ENCODE measurements around the gene ANKH.
"Not testable (repeated sequence)": the region's sequence is repeated elsewhere in the genome, so short reads cannot be mapped to it uniquely, and the experiment has no call there.

The ANKH gene

DNA sequence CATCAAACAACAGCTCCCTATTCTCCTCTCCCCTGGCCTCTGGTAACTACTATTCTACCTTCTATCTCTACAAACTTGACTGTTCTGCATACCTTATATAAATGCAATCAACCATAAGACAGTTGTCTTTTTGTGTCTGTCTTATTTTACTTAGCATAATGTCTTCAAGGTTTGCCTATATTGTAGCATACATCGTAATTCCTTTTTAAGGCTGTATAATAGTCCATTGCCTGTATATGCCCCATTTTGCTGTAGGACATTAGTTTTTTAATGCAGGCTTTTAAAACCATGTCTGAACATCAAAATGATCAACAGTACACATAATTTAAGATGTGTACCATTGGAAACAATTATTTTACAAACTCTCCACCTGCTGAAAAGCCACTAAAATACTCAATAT is 12.4 kb downstream of the ANKH start:
- Mint-ChIP-seq H3K27ac (no peak overlapping the region), H3K4me1 (ENCODE audit: low read depth) (peaks cover 33% of the 10 kb centered on the region), H3K4me3 (no peak overlapping the region)

DNA sequence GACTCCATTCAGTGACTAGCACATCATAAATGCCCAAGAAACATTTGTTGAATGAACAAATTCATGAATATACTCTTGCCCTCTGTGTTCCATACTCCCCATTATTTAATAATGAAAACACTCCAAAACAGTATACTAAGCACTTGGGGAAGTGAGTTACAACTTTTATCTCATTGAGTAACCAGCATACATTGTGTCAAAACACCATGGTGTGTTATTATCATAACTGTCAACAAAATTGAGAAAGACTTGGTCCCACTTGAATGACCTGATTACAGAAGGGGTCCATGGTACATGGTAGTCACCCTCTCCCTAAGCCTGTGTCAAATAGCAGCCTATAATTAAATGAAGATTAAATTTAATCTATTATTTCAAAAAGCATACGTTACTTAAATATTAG is 16.2 kb downstream of the ANKH start:
- Mint-ChIP-seq H3K36me3 (ENCODE audit: low read depth) (peaks cover 20% of the 10 kb centered on the region), H3K27ac (no peak overlapping the region), H3K4me3 (no peak overlapping the region), H3K9me3 (no peaks in the 10 kb centered on the region), H3K4me1 (ENCODE audit: low read depth) (peaks cover 43% of the 10 kb centered on the region), H3K27me3 (no peaks in the 10 kb centered on the region)
- intact Hi-C loops (cut with micrococcal nuclease) = no loop called here

More for the DNA sequence above, 12.4 kb downstream of the ANKH start:
- no peaks in the 10 kb centered on the region for H3K27me3 Mint-ChIP-seq
- H3K36me3 Mint-ChIP-seq (ENCODE audit: low read depth) = peaks cover 13% of the 10 kb centered on the region
- intact Hi-C loops (cut with micrococcal nuclease) = no loop called here
- no peaks in the 10 kb centered on the region for H3K9me3 Mint-ChIP-seq

DNA sequence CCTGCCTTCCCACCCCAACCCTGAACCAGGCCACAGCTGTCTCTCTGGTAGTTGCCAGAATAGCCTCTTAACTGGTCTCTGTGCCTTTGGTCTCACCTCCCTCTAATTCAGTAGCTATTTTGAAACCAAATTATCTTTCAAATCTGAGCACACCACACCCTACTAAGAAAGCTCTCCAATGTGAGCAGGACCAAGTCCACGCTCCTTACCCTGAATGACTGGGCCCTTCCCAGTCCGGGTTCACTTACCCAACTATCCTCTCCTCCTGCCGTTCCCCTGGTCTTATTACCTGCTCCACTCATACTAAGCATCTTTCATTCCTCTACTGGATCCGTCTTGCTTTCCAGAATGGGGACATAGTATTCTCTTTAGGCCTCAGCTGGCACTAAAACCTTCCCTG is 16.8 kb downstream of the ANKH start:
- Mint-ChIP-seq H3K27ac (no peak overlapping the region), H3K9me3 (no peaks in the 10 kb centered on the region), H3K4me3 (no peak overlapping the region), H3K36me3 (ENCODE audit: low read depth) (peaks cover 21% of the 10 kb centered on the region), H3K27me3 (no peaks in the 10 kb centered on the region), H3K4me1 (ENCODE audit: low read depth) (peaks cover 43% of the 10 kb centered on the region)
- intact Hi-C loops (cut with micrococcal nuclease) = no loop called here

DNA sequence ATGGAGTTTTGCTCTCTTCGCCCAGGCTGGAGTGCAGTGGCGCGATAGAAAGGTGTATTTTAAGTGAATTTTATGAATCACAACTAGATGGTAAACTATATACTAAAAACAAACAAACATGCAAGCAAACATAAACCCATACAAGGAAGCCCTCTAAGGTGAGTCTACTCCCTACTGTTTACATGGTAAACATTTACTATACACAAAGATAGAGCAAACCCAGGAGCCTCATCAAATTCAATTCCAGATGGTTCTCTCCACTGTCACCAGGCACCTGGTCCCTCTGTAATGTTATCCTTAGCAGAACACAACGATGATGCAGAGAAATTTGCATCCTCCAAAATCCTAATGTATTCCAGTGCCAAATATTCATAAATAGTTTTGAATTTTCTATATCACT is 17.9 kb downstream of the ANKH start:
- H3K4me1 Mint-ChIP-seq (ENCODE audit: low read depth) = peaks cover 43% of the 10 kb centered on the region
- H3K27ac Mint-ChIP-seq = no peak overlapping the region
- H3K9me3 Mint-ChIP-seq = no peaks in the 10 kb centered on the region
- intact Hi-C loops (cut with micrococcal nuclease) = no loop called here
- peaks cover 23% of the 10 kb centered on the region for H3K36me3 Mint-ChIP-seq (ENCODE audit: low read depth)
- H3K4me3 Mint-ChIP-seq = no peak overlapping the region
- H3K27me3 Mint-ChIP-seq = no peaks in the 10 kb centered on the region

DNA sequence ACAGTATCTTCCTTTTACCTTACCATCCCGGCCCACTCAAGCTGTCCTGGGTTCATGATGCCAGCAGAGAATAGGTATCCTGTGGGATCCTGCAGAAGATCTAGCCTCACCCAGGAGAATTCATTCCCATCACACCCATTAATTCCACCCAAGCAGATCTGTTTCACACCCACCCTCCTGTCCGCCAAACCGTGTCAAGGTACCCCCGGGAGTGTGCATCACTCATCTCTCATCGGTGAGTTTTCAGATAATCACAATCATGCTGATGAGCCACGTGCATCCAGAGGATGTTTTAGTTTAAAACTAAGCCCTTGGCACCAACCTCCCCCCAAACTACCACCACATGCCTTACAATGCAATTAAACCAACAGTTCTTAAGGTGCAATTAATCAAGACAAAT is 18.8 kb downstream of the ANKH start:
- intact Hi-C loops (cut with micrococcal nuclease) = no loop called here
- peaks cover 43% of the 10 kb centered on the region for H3K4me1 Mint-ChIP-seq (ENCODE audit: low read depth)
- H3K36me3 Mint-ChIP-seq (ENCODE audit: low read depth) = peaks cover 32% of the 10 kb centered on the region
- peak overlapping the region; percentile 37 for H3K27ac Mint-ChIP-seq
- H3K9me3 Mint-ChIP-seq = no peaks in the 10 kb centered on the region
- H3K27me3 Mint-ChIP-seq = no peaks in the 10 kb centered on the region
- no peak overlapping the region for H3K4me3 Mint-ChIP-seq

DNA sequence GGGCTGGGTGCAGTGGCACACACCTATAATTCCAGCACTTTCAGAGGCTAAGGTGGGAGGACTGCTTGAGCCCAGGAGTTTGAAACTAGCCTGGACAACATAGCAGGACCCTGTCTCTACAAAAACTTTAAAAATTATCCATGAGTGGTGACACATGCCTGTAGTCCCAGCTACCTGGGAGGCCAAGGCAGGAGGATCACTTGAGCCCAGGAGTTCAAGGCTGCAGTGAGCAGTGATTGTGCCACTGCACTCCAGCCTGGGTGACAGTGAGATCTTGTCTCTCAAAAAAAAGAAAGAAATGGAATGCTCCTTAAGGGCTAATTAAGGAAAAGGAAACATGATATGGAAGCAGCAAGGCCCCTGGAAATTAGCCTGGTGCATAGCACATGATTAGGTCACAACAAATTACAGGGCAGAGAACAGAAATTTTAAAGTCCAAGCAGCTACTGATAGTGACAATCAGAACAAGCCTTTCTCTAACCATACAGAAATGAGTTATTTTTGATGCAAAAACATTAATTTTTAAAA is 19.5 kb downstream of the ANKH start:
- no peak overlapping the region for H3K27ac Mint-ChIP-seq
- H3K4me3 Mint-ChIP-seq = no peak overlapping the region
- H3K36me3 Mint-ChIP-seq (ENCODE audit: low read depth) = peaks cover 35% of the 10 kb centered on the region
- no peaks in the 10 kb centered on the region for H3K9me3 Mint-ChIP-seq
- no peaks in the 10 kb centered on the region for H3K27me3 Mint-ChIP-seq
- H3K4me1 Mint-ChIP-seq (ENCODE audit: low read depth) = peaks cover 43% of the 10 kb centered on the region
- intact Hi-C loops (cut with micrococcal nuclease) = no loop called here

DNA sequence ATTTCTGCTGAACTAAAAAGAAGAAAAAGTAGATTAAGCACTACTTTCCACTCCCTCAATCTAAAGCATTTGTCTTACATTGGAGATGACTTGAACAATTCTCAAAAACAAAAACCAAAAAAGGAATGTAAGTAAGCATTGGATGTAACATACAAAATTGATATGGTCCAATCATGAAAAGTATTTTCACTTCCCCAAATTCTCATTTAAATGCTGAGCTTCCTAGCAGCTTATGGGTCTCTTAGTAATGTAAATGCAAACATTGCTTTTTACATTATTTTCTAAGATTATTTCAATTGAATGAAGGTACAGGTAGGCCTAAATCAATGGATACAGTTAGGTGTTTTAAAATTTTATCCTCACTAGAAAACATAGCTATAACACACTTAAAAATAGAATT is 20.0 kb downstream of the ANKH start:
- peaks cover 40% of the 10 kb centered on the region for H3K36me3 Mint-ChIP-seq (ENCODE audit: low read depth)
- H3K9me3 Mint-ChIP-seq = no peaks in the 10 kb centered on the region
- H3K4me3 Mint-ChIP-seq = no peak overlapping the region
- no peaks in the 10 kb centered on the region for H3K27me3 Mint-ChIP-seq
- intact Hi-C loops (cut with micrococcal nuclease) = no loop called here
- H3K4me1 Mint-ChIP-seq (ENCODE audit: low read depth) = peaks cover 39% of the 10 kb centered on the region
- no peak overlapping the region for H3K27ac Mint-ChIP-seq

DNA sequence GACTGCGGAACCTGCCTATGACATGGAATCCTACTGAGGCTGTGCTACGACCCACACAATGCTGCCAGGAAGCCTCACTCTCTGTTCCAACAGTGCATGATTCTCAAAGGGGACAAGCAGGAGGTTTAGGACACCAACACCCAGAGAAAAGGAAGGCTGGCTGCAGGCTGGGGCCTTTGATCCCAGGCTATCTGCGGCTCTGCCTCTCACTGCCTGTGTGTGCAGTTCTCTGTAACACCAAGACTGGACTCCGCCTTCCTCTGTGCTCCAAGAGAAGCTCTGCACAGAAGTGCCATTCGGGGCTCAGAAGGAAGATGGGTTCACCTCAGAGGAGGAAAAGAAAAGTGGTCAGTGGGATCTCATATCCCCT is 20.5 kb downstream of the ANKH start:
- peaks cover 33% of the 10 kb centered on the region for H3K4me1 Mint-ChIP-seq (ENCODE audit: low read depth)
- no peak overlapping the region for H3K4me3 Mint-ChIP-seq
- peak overlapping the region; percentile 35 for H3K27ac Mint-ChIP-seq
- intact Hi-C loops (cut with micrococcal nuclease) = no loop called here
- H3K9me3 Mint-ChIP-seq = no peaks in the 10 kb centered on the region
- H3K36me3 Mint-ChIP-seq (ENCODE audit: low read depth) = peaks cover 42% of the 10 kb centered on the region
- no peaks in the 10 kb centered on the region for H3K27me3 Mint-ChIP-seq

DNA sequence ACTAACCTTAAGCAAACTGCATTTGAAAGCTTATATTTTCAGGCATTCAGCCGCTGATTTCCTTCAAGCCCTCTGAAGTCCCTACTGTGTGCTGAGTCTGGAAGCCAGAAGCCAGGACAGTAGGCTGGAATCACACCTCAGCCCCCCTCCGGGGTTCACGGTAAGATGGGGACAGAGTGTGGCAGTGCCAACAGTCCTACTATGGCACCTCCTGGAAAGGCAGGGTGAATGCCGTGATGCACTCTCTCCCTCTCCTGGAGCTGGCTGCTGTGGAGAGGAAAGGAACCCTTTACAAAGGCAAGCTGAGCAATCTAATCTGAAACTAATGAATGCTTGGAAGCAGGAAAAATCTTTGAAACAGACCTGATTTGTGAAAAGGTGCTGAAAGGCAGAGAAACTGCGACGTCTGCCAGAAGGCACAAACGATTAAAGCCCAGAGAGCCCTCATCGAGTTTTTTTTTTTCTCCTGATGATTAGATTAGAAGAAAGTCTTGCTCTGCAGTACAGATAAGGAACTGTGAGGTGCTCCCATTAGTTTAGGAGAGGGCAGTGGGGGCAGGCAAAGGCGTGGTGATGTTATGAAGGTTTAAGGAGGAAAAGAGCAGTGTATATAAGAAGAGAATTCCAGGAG is 21.0 kb downstream of the ANKH start:
- intact Hi-C loops (cut with micrococcal nuclease) = no loop called here
- Mint-ChIP-seq H3K27ac (peak overlapping the region; percentile 35), H3K9me3 (no peaks in the 10 kb centered on the region), H3K4me3 (no peak overlapping the region), H3K27me3 (no peaks in the 10 kb centered on the region), H3K36me3 (ENCODE audit: low read depth) (peaks cover 43% of the 10 kb centered on the region), H3K4me1 (ENCODE audit: low read depth) (peaks cover 30% of the 10 kb centered on the region)

DNA sequence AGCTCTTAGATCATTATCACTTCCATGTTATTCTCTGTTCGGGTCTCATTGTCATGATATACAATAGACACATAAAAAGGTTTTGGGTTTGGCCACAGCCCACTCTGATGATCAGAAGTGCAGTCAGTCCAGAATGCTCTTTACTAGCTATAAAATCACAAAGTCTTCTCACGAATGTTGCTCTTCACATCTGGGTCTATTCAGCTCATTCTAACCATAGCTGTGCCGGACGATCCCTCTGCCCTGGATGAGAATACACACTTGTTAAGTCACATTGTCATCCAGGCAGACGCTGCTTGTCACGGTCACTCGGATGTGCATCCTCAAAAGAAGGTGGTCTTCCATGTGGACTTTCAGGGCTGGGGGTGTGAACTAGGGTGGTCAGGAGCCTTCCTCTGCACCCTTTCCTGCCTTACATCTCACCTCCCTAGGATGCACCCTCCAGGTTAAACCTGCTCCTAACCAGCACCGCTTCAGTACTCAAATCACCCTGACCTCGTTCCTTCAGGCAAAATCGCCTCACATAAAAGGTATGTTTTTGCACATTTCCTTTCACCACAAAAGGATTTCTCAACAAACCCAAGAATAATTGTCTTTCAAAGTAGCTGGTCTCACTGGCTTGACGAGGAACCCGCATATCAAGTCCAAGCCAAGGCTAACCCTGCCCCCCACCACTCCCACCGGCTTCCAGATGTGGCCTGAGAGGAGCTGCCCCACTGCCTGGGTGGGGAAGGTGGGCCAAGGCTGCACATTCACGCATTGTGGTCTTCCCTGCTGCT is 21.9 kb downstream of the ANKH start:
- Mint-ChIP-seq H3K4me3 (no peak overlapping the region), H3K4me1 (ENCODE audit: low read depth) (peaks cover 23% of the 10 kb centered on the region), H3K27ac (no peak overlapping the region), H3K36me3 (ENCODE audit: low read depth) (peaks cover 51% of the 10 kb centered on the region), H3K27me3 (no peaks in the 10 kb centered on the region), H3K9me3 (no peaks in the 10 kb centered on the region)
- intact Hi-C loops (cut with micrococcal nuclease) = no loop called here

DNA sequence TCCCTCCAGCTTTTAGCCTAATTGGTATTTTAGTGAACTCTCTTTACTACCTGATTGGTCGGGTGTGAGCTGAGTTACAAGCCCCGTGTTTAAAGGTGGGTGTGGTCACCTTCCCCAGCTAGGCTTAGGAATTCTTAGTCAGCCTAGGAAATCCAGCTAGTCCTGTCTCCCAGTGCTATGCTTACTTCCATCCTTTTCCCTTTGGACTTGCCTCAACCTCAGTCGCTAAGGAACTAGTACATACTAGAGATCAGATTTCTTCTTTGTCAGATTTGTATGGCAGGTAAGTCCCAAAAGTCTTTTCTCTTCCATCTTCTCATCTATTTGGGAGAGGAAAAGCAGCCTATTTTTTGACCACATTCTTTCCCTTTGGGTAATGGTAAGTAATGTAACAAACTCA is 22.6 kb downstream of the ANKH start:
- H3K9me3 Mint-ChIP-seq; H3K27ac Mint-ChIP-seq; H3K4me3 Mint-ChIP-seq; intact Hi-C loops (cut with micrococcal nuclease); H3K27me3 Mint-ChIP-seq: not testable (repeated sequence)
- Mint-ChIP-seq H3K36me3 (ENCODE audit: low read depth) (peaks cover 55% of the 10 kb centered on the region), H3K4me1 (ENCODE audit: low read depth) (peaks cover 22% of the 10 kb centered on the region)

DNA sequence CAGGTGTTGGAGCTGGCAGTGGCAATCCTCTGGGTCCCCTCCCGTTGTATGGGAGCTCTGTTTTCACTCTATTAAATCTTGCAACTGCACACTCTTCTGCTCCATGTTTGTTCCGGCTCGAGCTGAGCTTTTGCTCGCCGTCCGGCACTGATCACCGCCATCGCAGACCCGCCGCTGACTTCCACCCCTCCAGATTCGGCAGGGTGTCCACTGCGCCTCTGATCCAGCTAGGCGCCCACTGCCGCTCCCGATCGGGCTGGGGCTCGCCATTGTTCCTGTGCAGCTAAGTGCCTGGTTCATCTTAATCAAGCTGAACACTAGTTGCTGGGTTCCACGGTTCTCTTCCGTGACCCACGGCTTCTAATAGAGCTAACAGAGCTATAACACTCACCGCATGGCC is 23.2 kb downstream of the ANKH start:
- Mint-ChIP-seq H3K4me1 (ENCODE audit: low read depth) (peaks cover 22% of the 10 kb centered on the region), H3K9me3 (no peaks in the 10 kb centered on the region), H3K27ac (no peak overlapping the region), H3K36me3 (ENCODE audit: low read depth) (peaks cover 60% of the 10 kb centered on the region), H3K4me3 (no peak overlapping the region), H3K27me3 (no peaks in the 10 kb centered on the region)
- intact Hi-C loops (cut with micrococcal nuclease) = no loop called here

DNA sequence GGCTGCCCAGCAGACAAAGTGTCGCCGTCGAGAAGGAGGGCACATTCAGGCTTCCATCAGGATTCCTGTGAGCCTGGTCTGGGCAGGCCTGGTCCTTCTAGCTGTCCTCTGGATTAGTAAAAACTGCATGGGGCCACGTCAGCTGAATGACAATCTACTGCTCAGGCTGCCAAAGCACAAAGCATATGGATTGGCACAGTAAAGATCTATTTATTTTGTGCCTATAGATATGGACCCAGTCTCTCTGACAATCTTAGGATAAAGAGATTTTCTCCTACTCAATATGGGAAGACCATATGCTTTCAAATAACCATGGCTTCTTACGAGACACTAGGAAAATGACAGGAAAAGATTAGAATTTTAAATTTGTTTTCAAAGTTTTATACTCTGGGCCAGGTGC is 24.1 kb downstream of the ANKH start:
- intact Hi-C loops (cut with micrococcal nuclease) = no loop called here
- H3K36me3 Mint-ChIP-seq (ENCODE audit: low read depth) = peaks cover 57% of the 10 kb centered on the region
- no peak overlapping the region for H3K4me3 Mint-ChIP-seq
- H3K4me1 Mint-ChIP-seq (ENCODE audit: low read depth) = peaks cover 16% of the 10 kb centered on the region
- H3K9me3 Mint-ChIP-seq = no peaks in the 10 kb centered on the region
- no peaks in the 10 kb centered on the region for H3K27me3 Mint-ChIP-seq
- no peak overlapping the region for H3K27ac Mint-ChIP-seq

DNA sequence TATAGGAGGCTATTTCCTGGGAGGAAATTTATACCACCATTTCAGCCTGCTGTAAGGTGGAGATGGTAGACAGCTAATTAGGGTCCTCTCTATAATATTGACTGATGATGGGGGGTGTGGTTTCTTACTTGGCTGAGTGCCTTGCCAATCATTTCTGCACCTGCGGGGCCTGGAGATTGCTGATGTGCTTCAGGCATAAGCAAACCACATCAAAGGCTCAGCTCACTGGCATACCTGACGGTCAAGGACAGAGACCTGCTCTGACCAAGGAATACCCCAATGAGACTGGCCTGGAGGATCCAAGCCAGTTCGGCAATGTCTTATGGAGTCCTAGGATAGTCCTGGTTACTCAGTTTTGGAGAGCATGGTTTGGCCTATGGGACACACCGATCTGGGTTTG is 29.5 kb downstream of the ANKH start:
- intact Hi-C loops (cut with micrococcal nuclease) = no loop called here
- peaks cover 36% of the 10 kb centered on the region for H3K36me3 Mint-ChIP-seq (ENCODE audit: low read depth)
- no peak overlapping the region for H3K4me3 Mint-ChIP-seq
- H3K9me3 Mint-ChIP-seq = no peaks in the 10 kb centered on the region
- H3K4me1 Mint-ChIP-seq (ENCODE audit: low read depth) = no peaks in the 10 kb centered on the region
- H3K27me3 Mint-ChIP-seq = no peaks in the 10 kb centered on the region
- H3K27ac Mint-ChIP-seq = no peak overlapping the region

DNA sequence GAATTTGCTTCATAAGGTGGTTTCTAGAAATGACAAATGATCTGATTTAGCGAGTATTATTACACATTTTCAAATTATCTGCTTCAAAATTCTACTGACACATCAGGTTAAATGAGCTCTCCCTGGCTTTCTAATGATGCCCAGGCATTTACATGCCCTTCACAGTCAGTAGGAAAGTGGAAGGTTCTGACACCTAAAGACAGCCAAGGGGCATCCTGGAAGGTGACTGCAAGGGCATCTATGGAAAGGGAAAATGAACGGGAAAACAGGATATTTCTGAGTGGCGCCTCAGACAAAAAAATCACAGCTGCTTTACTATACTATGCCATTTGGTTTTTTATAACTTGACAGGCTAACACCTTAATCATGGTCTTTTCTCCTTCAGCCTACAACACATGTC is 31.0 kb downstream of the ANKH start:
- Mint-ChIP-seq H3K9me3 (no peaks in the 10 kb centered on the region), H3K4me1 (ENCODE audit: low read depth) (peaks cover 4% of the 10 kb centered on the region), H3K27me3 (no peaks in the 10 kb centered on the region), H3K4me3 (no peak overlapping the region), H3K36me3 (ENCODE audit: low read depth) (peaks cover 29% of the 10 kb centered on the region), H3K27ac (no peak overlapping the region)
- intact Hi-C loops (cut with micrococcal nuclease) = no loop called here

All from dendritic cell treated with granulocyte-macrophage colony-stimulating factor and Interleukin-4, amounts not matched to agents 40 ng/mL and 50 ng/mL, for 4 days (primary cell).